GM13976 (cell line): ENCODE measurements around the gene MACROD1.

ENCODE experiments used
- DNase-seq: peaks from one replicate; pipeline ENCODE4 v3.0.0; 2012; ENCODE audit warnings: low spot score
- in situ Hi-C: fragments of 300-500 bp; cut with MboI; formaldehyde crosslinking; loops from one replicate; pipeline ENCODE4 v1.12.0; 2022; ENCODE audit warnings: low sequenced_read_pairs, mixed read lengths, inconsistent platforms; ENCODE audit not compliant: unreplicated experiment
- TF ChIP-seq, protein P1 (sequence below): IDR thresholded peaks from 2 replicates; pipeline ENCODE4 v1.5.1; 2012; ENCODE audit warnings: borderline replicate concordance, mild to moderate bottlenecking; ENCODE audit not compliant: insufficient read depth; ENCODE audit errors: extremely low read depth, missing control alignments, control extremely low read depth

Gene MACROD1

DNA sequence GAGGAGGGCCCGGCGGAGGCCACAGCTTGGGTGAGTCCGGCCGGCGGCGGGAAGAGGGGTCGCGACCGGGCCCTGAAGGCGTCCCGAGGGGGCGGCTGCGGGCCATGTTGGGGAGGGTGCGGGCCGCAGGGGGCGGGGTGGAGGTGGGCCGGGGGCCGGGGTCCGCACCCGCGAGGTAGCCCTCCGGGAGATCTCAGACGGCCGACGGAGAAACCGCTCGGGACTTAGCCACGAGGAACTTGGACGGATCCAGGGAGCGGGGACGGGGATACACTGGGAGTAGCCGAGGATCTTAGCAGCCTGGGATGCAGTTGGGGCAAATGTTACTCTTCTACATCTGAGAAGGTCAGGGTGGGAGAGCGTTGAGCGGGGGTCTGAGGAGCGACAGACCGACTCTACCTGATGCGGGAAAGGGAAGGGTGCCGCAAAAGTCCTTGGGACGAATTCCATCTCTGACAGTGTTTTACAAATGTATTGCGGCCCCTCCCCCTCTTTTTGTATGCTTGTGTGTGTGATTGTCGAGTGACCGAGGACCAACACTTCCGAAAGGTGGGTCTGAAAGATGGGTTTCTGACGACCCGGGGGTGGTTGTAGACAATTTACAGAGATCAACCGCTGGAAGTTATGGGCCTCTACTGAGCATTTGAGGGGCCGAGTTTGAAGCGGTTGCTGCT lies 20.7 kb upstream of the MACROD1 start:
- TF ChIP-seq, protein P1, sequence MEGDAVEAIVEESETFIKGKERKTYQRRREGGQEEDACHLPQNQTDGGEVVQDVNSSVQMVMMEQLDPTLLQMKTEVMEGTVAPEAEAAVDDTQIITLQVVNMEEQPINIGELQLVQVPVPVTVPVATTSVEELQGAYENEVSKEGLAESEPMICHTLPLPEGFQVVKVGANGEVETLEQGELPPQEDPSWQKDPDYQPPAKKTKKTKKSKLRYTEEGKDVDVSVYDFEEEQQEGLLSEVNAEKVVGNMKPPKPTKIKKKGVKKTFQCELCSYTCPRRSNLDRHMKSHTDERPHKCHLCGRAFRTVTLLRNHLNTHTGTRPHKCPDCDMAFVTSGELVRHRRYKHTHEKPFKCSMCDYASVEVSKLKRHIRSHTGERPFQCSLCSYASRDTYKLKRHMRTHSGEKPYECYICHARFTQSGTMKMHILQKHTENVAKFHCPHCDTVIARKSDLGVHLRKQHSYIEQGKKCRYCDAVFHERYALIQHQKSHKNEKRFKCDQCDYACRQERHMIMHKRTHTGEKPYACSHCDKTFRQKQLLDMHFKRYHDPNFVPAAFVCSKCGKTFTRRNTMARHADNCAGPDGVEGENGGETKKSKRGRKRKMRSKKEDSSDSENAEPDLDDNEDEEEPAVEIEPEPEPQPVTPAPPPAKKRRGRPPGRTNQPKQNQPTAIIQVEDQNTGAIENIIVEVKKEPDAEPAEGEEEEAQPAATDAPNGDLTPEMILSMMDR = no peak
- in situ Hi-C loops = no loop called here
- DNase-seq = no peak

DNA sequence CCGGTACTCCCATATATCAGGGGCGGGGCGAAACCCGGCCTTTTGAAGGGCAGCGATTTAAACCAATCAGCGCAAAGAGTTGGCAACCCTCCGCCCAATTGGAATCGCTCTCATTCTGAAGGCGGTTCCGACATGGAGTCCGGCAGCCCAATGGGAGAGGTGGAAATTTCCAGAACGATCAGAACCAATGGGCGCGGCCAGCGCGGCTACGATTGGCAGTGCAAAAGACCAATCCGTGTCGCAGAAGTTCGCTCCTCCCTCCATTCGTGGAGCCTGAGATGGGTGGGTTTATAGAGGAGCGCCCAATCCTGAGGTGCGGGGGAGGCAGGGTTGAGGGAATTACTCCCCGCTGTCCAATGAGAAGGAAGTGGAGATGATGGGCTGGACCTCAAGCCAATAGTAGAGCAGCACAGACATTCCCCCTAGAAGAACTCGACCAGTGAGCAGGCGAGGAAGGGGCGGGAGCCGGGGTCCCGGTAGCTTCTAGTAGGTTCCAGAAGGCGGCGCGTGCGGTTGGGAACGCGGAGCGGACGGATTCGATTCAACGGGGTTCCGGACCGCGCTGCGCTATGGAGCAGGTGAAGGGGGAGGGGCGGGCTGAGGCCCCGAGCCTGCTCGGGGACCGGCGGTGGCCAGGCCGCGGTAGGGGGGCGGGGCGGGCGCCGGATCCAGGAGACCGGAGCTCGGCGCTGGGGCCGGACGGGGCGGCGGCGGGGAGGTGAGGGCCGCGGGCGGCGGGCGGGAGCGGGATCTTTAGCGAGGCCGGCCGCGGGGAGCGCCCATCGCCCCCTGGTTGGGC lies 20.0 kb upstream of the MACROD1 start, which contains the start of gene STIP1:
STIP1 (plus strand) TSS at position 479 of the 799 bp plus-strand sequence; CDS start at position 570, 91 bp downstream.
- in situ Hi-C loops = no loop called here
- DNase-seq = peak; percentile 97
- TF ChIP-seq, protein P1 = peak; percentile 17

DNA sequence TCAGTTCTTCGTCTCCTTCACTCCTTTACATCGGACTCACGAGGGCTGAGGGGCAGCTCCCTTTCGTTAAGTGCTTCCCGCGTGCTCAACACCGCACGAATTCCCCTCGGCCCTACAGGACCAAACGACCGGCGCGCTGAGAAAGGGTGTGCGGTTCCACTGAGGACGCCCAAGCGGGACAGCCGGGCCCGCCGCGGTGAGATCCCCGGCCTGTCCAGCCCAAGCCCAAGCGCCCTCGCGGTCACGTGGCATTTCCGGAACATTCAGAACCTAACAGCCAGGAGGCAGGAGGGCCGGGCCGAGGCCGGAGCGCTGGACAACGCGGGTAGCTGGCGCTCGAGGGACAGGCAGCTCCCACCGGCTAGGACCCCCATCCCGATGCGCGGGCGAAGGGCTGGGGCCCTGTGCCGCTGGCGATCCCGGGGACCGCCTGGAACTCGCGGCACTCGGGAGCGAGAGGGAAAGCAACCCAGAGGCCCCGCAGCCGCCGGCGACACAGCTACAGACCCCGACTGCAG lies 19.3 kb upstream of the MACROD1 start:
- DNase-seq = no peak
- in situ Hi-C loops = no loop called here
- TF ChIP-seq, protein P1 = no peak

DNA sequence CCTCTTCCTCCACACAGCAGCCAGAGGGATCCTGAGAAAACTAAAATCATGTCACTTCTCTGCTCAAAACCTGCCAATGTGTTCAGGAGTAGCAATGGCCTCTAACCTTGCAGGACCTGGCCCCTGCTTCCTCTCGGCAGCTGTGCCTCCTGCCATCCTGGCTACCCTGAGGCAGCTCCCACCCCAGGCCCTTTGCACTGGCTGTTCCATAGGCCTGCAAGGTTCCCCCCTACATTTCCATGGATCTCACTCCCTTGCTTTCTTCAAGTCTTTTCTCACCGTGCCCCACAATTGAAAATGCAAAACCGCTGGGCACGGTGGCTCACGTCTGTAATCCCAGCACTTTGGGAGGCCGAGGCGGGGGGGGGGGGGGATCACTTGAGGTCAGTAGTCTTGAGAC lies 18.0 kb upstream of the MACROD1 start:
- TF ChIP-seq, protein P1 = no peak
- in situ Hi-C loops = no loop called here
- DNase-seq = no peak

DNA sequence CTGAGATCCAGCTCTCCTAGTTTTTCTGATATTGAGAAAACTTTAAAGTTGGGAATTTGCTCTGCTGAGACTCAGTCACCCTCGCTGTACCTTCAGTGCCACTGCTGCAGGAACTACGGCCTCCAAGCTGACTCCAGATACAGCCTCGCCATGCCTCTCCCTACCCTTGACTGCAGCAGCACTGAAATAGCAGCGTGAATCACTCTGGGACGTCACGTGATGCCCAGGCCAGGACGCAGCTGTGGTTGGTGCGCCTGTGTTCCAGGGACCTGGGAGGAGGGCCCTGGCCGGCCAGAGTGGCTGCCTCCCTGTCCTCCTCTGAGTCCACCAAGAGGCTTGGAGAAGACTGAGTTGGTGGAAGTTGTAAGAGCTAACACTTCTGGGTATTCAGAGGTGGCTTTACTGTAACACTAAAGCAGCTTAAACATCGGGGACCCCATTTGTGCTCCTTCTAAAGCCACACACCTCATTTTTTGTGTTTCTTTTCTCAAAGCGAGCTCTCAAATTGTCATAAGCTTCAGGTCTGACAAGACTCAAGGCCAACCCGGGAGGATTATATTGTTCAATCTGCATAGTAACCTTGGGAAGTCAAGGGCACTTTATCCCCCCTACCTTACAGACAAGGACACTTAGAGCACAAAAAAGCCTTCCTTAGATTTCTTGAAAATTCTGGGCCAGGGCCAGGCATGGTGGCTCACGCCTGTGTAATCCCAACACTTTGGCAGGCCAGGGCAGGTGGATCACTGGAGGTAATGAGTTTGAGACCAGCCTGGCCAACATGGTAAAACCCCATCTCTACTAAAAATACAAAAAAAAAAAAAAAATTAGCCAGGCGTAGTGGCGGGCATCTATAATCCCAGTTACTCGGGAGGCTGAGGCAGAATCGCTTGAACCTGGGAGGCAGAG lies 15.8 kb upstream of the MACROD1 start:
- TF ChIP-seq, protein P1 = no peak
- in situ Hi-C loops = no loop called here
- DNase-seq = peak; percentile 61

DNA sequence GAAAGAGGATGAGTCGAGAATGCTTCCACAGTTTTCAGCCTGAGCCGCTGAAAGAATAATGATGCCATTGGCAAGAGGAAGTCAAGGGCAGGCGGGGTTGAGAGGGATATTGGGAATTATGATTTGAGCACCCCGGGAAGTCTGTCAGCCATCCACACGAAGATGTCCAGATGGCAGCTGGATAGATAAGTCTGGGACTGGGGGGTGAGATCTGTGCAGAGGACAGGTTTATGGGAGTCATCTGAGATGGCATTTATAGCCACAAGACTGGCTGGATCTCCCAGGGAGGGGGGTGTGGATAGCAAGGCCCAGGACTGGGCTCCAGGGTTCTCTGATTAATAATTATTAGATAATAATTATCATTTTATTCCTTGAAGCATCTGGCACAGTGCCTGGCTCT lies 15.0 kb upstream of the MACROD1 start:
- in situ Hi-C loops = no loop called here
- DNase-seq = no peak
- TF ChIP-seq, protein P1 = no peak
